ENCODE measurements around the gene DDX25. TPM values are rescaled to one million over a fixed set of nuclear protein-coding genes. Genes with fewer than 3 reads are reported as not detected.

The DDX25 gene
- total and polyA plus RNA-seq, 9 of the 15 experiments (the other 6 are each of a cell fraction or from before 2014, with no cell fraction given) = not detected

- no peak overlapping the region for H3K4me3 ChIP-seq
- WGBS (ENCODE audit: insufficient coverage, low coverage, missing lambda C conversion rate) = under 1% methylated on average over 6 of the region's 6 CpGs
- H3K27me3 ChIP-seq (ENCODE audit: control insufficient read depth in 2 of 2, insufficient read depth in 2 of 2, low read length in 2 of 2) = peaks cover 28 to 63% of the 10 kb centered on the region in 2 experiments; a peak in 4 of 5 replicates
- no peak overlapping the region for H3K9ac ChIP-seq (ENCODE audit: insufficient read depth in 1 of 2, low read depth in 2 of 2, low read length in 2 of 2)
- H3K79me2 ChIP-seq (ENCODE audit: control insufficient read depth, insufficient read depth, low read length) = no peaks in the 10 kb centered on the region
- ATAC-seq = no peak
- no peak overlapping the region for H3K27ac ChIP-seq (ENCODE audit: extremely low read depth, low read depth, low read length)
- BruUV-seq (replicated peaks) = no TSS peak
- intact Hi-C loops (cut with micrococcal nuclease) (loop anchor here (10.0 kb wide), 1 partner anchor 130 kb away; no protein-coding TSS in a partner anchor), in situ Hi-C loops (cut with MboI) (no loop called here)
- H4K20me1 ChIP-seq (replicated peaks; ENCODE audit: control insufficient read depth, insufficient read depth, low read length) = no peaks in the 10 kb centered on the region; the same call in 1 of the 2 replicates
- H3K9me3 ChIP-seq (replicated peaks; ENCODE audit: control insufficient read depth, insufficient read depth, low read depth, low read length) = no peaks in the 10 kb centered on the region
- CTCF ChIA-PET (ENCODE audit: low intra/inter-chr PET ratio) = no interaction called here
- POLR2A ChIA-PET = no interaction called here
- no peaks in the 10 kb centered on the region for H3K36me3 ChIP-seq (ENCODE audit: control insufficient read depth, insufficient read depth, low read length)
- no peak overlapping the region for H2AFZ ChIP-seq (ENCODE audit: low read depth, low read length)
- no peak overlapping the region for H3K4me2 ChIP-seq (ENCODE audit: insufficient read depth, low read length)
- no peak for DNase-seq (ENCODE audit: extremely low read depth in 1 of 4, low spot score in 3 of 4)
- no peaks in the 10 kb centered on the region for H3K9me1 ChIP-seq (ENCODE audit: control insufficient read depth, insufficient read depth, low read length)
- no peaks in the 10 kb centered on the region for H3K4me1 ChIP-seq (replicated peaks in 1 of 2; ENCODE audit: control insufficient read depth in 2 of 2, insufficient read depth in 2 of 2, low read length in 2 of 2)
- FAIRE-seq = no peak
- TF ChIP-seq ARID3A (IDR thresholded peaks at IDR 0.05; ENCODE audit: borderline replicate concordance, low read depth, low read length) = no peak
- TF ChIP-seq SAFB2 (IDR thresholded peaks at IDR 0.05; ENCODE audit: borderline replicate concordance, low read depth, low read length, severe bottlenecking) = no peak
- TF ChIP-seq CHD1 (IDR thresholded peaks at IDR 0.05; ENCODE audit: low read length) = no peak
- no peak for TF ChIP-seq HMGN3 (IDR thresholded peaks at IDR 0.05; ENCODE audit: borderline replicate concordance, extremely low read depth, insufficient read length, low read depth, low read length)
- no peak for TF ChIP-seq KLF13 (tag; IDR thresholded peaks at IDR 0.05; ENCODE audit: borderline replicate concordance, low read depth)
- TF ChIP-seq ZFPM2 (CRISPR knock-in tag; IDR thresholded peaks at IDR 0.05) = no peak
- no peak for TF ChIP-seq KAT8 (IDR thresholded peaks at IDR 0.05; ENCODE audit: low read depth)
- no peak for TF ChIP-seq TFE3 (CRISPR knock-in tag; IDR thresholded peaks at IDR 0.05)
- TF ChIP-seq MXD1 (CRISPR knock-in tag; IDR thresholded peaks at IDR 0.05; ENCODE audit: borderline replicate concordance, poor library complexity, severe bottlenecking) = no peak
- TF ChIP-seq GMEB1 (CRISPR knock-in tag; IDR thresholded peaks at IDR 0.05) = no peak
- TF ChIP-seq ZKSCAN8 (CRISPR knock-in tag; IDR thresholded peaks at IDR 0.05) = no peak
- TF ChIP-seq NEUROD1 (IDR thresholded peaks at IDR 0.05; ENCODE audit: borderline replicate concordance, low read depth, low read length, partially characterized antibody) = no peak
- TF ChIP-seq ZNF77 (CRISPR knock-in tag; IDR thresholded peaks at IDR 0.05) = no peak
- no peak for TF ChIP-seq MTA1 (IDR thresholded peaks at IDR 0.05; ENCODE audit: borderline replicate concordance)
- no peak for TF ChIP-seq NR1H2 (CRISPR knock-in tag; IDR thresholded peaks at IDR 0.05)
- TF ChIP-seq E2F3 (CRISPR knock-in tag; IDR thresholded peaks at IDR 0.05) = no peak
These were observed 21.0 kb downstream of the DDX25 start for GRCh38 chr11:125925247-125925740.

All from K562 (cell line).